Smooth muscle cell (in vitro differentiated cells): Measurements from ENCODE around the gene S100A13. TPM values are rescaled to one million over a fixed set of nuclear protein-coding genes. Genes with fewer than 3 reads are reported as not detected.

ENCODE experiments used
- DNase-seq: peaks from one replicate; lab custom pipeline; 2025; ENCODE audit not compliant: unreplicated experiment; lab: John Stamatoyannopoulos, UW
- H2AFZ ChIP-seq: fragments of 200-600 bp; sonication (generic); 2 replicates; pipeline ENCODE4 v1.6.0; 2016; ENCODE audit warnings: antibody characterized with exemption, low read depth, mild to moderate bottlenecking
- H3F3A ChIP-seq: fragments of 200-600 bp; sonication (generic); 2 replicates; pipeline ENCODE4 v1.6.0; 2017; ENCODE audit warnings: antibody characterized with exemption, low read depth
- H3K27ac ChIP-seq: fragments of 200-600 bp; sonication (generic); 2 replicates; pipeline ENCODE4 v1.5.1; 2016; ENCODE audit warnings: low read depth, mild to moderate bottlenecking
- H3K27me3 ChIP-seq: fragments of 200-600 bp; sonication (generic); 2 replicates; pipeline ENCODE4 v1.6.1; 2016; ENCODE audit warnings: low read depth, mild to moderate bottlenecking
- H3K36me3 ChIP-seq: fragments of 200-600 bp; sonication (generic); 2 replicates; pipeline ENCODE4 v1.5.1; 2016; ENCODE audit warnings: low read depth
- H3K4me1 ChIP-seq: fragments of 200-600 bp; sonication (generic); 2 replicates; pipeline ENCODE4 v1.5.1; 2016; ENCODE audit warnings: low read depth
- H3K4me2 ChIP-seq: fragments of 200-600 bp; sonication (generic); 2 replicates; pipeline ENCODE4 v1.6.0; 2016; ENCODE audit warnings: mild to moderate bottlenecking
- H3K4me3 ChIP-seq: fragments of 200-600 bp; sonication (generic); 2 replicates; pipeline ENCODE4 v1.5.1; 2016; ENCODE audit warnings: mild to moderate bottlenecking
- H3K79me2 ChIP-seq: fragments of 200-600 bp; sonication (generic); 2 replicates; pipeline ENCODE4 v1.6.0; 2016; ENCODE audit warnings: low read depth, mild to moderate bottlenecking
- H3K9ac ChIP-seq: fragments of 200-600 bp; sonication (generic); 2 replicates; pipeline ENCODE4 v1.6.0; 2016; ENCODE audit warnings: low read depth
- H3K9me3 ChIP-seq: fragments of 200-600 bp; sonication (generic); replicated peaks from 2 replicates; pipeline ENCODE4 v1.5.1; 2016; ENCODE audit warnings: low read depth
- H4K20me1 ChIP-seq: fragments of 200-600 bp; sonication (generic); 2 replicates; pipeline ENCODE4 v1.6.0; 2016; ENCODE audit warnings: low read depth
- CTCF ChIP-seq: fragments of 200-600 bp; sonication (generic); IDR thresholded peaks from 2 replicates; pipeline ENCODE4 v1.5.1; 2017; ENCODE audit warnings: borderline replicate concordance, mild to moderate bottlenecking, antibody characterized with exemption; ENCODE audit not compliant: insufficient read depth, poor library complexity, severe bottlenecking
- WGBS: methylation state at CpG from one replicate; pipeline ENCODE4 v1.1.7; 2016; ENCODE audit warnings: low lambda C conversion rate; 5-methylcytosine and 5-hydroxymethylcytosine counted together
- polyA plus RNA-seq: library from polyadenylated mRNA; unstranded; fragments of >200 nt; fragmentation: Nextera tagmentation; extraction: Ambion mirVana; gene quantifications from 2 replicates; pipeline ENCODE4 v1.2.1, GENCODE V29; 2016
- total RNA-seq: library from RNA; depleted of rRNA; stranded (reverse); fragments of >200 nt; gene quantifications from 2 replicates; pipeline ENCODE4 v1.2.3, GENCODE V29; 2014

Gene S100A13
- total and polyA plus RNA-seq, 2 experiments from 2014 or later: 158 to 498 TPM

GRCh38 chr1:153616144-153616916, 11.0 kb downstream of the S100A13 start, which contains the start of gene S100A14:
TSS of gene S100A14 (minus strand) at chr1:153616325. CDS start at chr1:153615858, 467 bp downstream.
- Histone ChIP-seq H3K4me3 (peak within 1 kb of the TSS; percentile 39), H3K9me3 (no peaks in the 10 kb centered on the region), H4K20me1 (no peaks in the 10 kb centered on the region), H2AFZ (no peak within 1 kb of the TSS), H3K27ac (no peak within 1 kb of the TSS), H3F3A (no peaks in the 10 kb centered on the region), H3K36me3 (no peaks in the 10 kb centered on the region), H3K4me1 (peaks cover 18% of the 10 kb centered on the region), H3K9ac (no peak within 1 kb of the TSS), H3K27me3 (no peaks in the 10 kb centered on the region), H3K4me2 (peak within 1 kb of the TSS; percentile 11), H3K79me2 (peaks cover 23% of the 10 kb centered on the region)
- TF ChIP-seq CTCF: no peak
- 76% methylated on average over 10 of the region's 10 CpGs for WGBS
- no peak for DNase-seq

- Histone ChIP-seq H3K4me3 (peak overlapping the region; percentile 39), H3K27me3 (no peaks in the 10 kb centered on the region), H3K4me1 (peaks cover 24% of the 10 kb centered on the region), H3K4me2 (peak overlapping the region; percentile 11), H3K36me3 (no peaks in the 10 kb centered on the region), H3K9ac (no peak overlapping the region), H4K20me1 (no peaks in the 10 kb centered on the region), H3K27ac (no peak overlapping the region), H3K79me2 (peaks cover 30% of the 10 kb centered on the region), H2AFZ (no peak overlapping the region), H3F3A (peaks cover 4% of the 10 kb centered on the region), H3K9me3 (no peaks in the 10 kb centered on the region)
- 87% methylated on average over 2 of the region's 2 CpGs for WGBS
- no peak for DNase-seq
- TF ChIP-seq CTCF: no peak
Measured at GRCh38 chr1:153615406-153615805, 11.9 kb downstream of the S100A13 start.

GRCh38 chr1:153614906-153615305, 12.4 kb downstream of the S100A13 start:
- H3K9ac ChIP-seq: no peak overlapping the region
- WGBS: 93% methylated on average over 6 of the region's 7 CpGs
- H4K20me1 ChIP-seq: no peaks in the 10 kb centered on the region
- peaks cover 29% of the 10 kb centered on the region for H3K4me1 ChIP-seq
- DNase-seq: no peak
- H3K27me3 ChIP-seq: no peaks in the 10 kb centered on the region
- H3K9me3 ChIP-seq: no peaks in the 10 kb centered on the region
- H3K27ac ChIP-seq: no peak overlapping the region
- H2AFZ ChIP-seq: no peak overlapping the region
- no peak overlapping the region for H3K4me3 ChIP-seq
- H3K4me2 ChIP-seq: no peak overlapping the region
- no peaks in the 10 kb centered on the region for H3K36me3 ChIP-seq
- H3F3A ChIP-seq: peaks cover 8% of the 10 kb centered on the region
- TF ChIP-seq CTCF: no peak
- peaks cover 33% of the 10 kb centered on the region for H3K79me2 ChIP-seq
